ENCODE results near the gene PTTG2. TPM values are rescaled to one million over a fixed set of nuclear protein-coding genes. Genes with fewer than 3 reads are reported as not detected.

PTTG2 gene
- total RNA-seq, 1 donor from 2014 or later, result not detected

- no peak for DNase-seq (ENCODE audit: low read depth)
Measured at GRCh38 chr4:38008571-38009021, 48.4 kb downstream of the PTTG2 start.

GRCh38 chr4:38009421-38009820 lies 49.2 kb downstream of the PTTG2 start:
- DNase-seq (ENCODE audit: low read depth), result no peak

GRCh38 chr4:38009949-38010348 lies 49.8 kb downstream of the PTTG2 start:
- DNase-seq (ENCODE audit: low read depth), result no peak

Other genes starting within 250 kb of the PTTG2 start
- gene PGM2, start 133.7 kb upstream of the PTTG2 start, total RNA-seq, result 7.3 and 13.2 TPM in 2 replicates
- 156 and 194 TPM in 2 replicates for gene TBC1D1, start 69.3 kb upstream of the PTTG2 start, total RNA-seq